Prostate gland (tissue), 2 donors: ENCODE results near the gene TAB3. TPM values are rescaled to one million over a fixed set of nuclear protein-coding genes. Genes with fewer than 3 reads are reported as not detected.

Experiments used
- DNase-seq: peaks from one replicate; pipeline ENCODE4 v3.0.0-alpha.2; 2019; ENCODE audit warnings: low spot score
- H3K27ac ChIP-seq, 2 donors: fragments of 200-600 bp; sonication (generic); 2 replicates each; pipeline ENCODE4 v1.5.1; 2017 to 2019
- H3K27me3 ChIP-seq: fragments of 200-600 bp; sonication (generic); replicated peaks from 2 replicates; pipeline ENCODE4 v1.5.1; 2019; ENCODE audit not compliant: insufficient read depth
- H3K36me3 ChIP-seq, 2 donors: fragments of 200-600 bp; sonication (generic); 1 replicate in 1 of 2; 2 replicates in 1 of 2; pipeline versions ENCODE4 v1.5.1 to v1.8.1; 2017 to 2019
- H3K4me1 ChIP-seq: fragments of 200-600 bp; sonication (generic); replicated peaks from 2 replicates; pipeline ENCODE4 v1.5.1; 2019
- H3K4me3 ChIP-seq, 2 donors: fragments of 200-600 bp; sonication (generic); 2 replicates each; pipeline ENCODE4 v1.5.1; 2017 to 2019
- H3K9me3 ChIP-seq: fragments of 200-600 bp; sonication (generic); 2 replicates; pipeline ENCODE4 v1.5.1; 2017
- POLR2A ChIP-seq: fragments of 450-650 bp; IDR thresholded peaks from one replicate; pipeline ENCODE4 v1.6.1; 2016; ENCODE audit warnings: antibody characterized with exemption, mild to moderate bottlenecking
- POLR2AphosphoS5 ChIP-seq: sonication (generic); formaldehyde crosslinking; IDR thresholded peaks from one replicate; pipeline ENCODE4 v1.6.1; 2017; ENCODE audit warnings: antibody characterized with exemption
- WGBS: methylation state at CpG from one replicate; pipeline ENCODE4 v1.1.5; 2018; 5-methylcytosine and 5-hydroxymethylcytosine counted together
- intact Hi-C: fragments of 100-400 bp; cut with DNase I; formaldehyde crosslinking; loops from one replicate; pipeline ENCODE4 v1.14.2; 2022
- total RNA-seq, 2 donors: library from RNA; depleted of rRNA; stranded (reverse); fragments of >200 nt; gene quantifications; one replicate each; pipeline ENCODE4 v1.1.0, GENCODE V29; 2016
- TF ChIP-seq, protein P1 (sequence below), 4 experiments: fragments of 200-600 bp in 2 of 4; fragments of 450-650 bp in 2 of 4; sonication (generic) in 2 of 4; IDR thresholded peaks; 1 replicate in 3 of 4; 2 replicates in 1 of 4; pipeline ENCODE4 v1.5.1; 2016 to 2019; ENCODE audit warnings: antibody characterized with exemption in 4 of 4, mild to moderate bottlenecking in 2 of 4, moderate library complexity in 2 of 4

The TAB3 gene, protein sequence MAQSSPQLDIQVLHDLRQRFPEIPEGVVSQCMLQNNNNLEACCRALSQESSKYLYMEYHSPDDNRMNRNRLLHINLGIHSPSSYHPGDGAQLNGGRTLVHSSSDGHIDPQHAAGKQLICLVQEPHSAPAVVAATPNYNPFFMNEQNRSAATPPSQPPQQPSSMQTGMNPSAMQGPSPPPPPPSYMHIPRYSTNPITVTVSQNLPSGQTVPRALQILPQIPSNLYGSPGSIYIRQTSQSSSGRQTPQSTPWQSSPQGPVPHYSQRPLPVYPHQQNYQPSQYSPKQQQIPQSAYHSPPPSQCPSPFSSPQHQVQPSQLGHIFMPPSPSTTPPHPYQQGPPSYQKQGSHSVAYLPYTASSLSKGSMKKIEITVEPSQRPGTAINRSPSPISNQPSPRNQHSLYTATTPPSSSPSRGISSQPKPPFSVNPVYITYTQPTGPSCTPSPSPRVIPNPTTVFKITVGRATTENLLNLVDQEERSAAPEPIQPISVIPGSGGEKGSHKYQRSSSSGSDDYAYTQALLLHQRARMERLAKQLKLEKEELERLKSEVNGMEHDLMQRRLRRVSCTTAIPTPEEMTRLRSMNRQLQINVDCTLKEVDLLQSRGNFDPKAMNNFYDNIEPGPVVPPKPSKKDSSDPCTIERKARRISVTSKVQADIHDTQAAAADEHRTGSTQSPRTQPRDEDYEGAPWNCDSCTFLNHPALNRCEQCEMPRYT
- total RNA-seq: 100 to 1,000 TPM in 1 of 2 donors, 10 to 100 TPM in 1; 53.1 to 166 TPM

DNA sequence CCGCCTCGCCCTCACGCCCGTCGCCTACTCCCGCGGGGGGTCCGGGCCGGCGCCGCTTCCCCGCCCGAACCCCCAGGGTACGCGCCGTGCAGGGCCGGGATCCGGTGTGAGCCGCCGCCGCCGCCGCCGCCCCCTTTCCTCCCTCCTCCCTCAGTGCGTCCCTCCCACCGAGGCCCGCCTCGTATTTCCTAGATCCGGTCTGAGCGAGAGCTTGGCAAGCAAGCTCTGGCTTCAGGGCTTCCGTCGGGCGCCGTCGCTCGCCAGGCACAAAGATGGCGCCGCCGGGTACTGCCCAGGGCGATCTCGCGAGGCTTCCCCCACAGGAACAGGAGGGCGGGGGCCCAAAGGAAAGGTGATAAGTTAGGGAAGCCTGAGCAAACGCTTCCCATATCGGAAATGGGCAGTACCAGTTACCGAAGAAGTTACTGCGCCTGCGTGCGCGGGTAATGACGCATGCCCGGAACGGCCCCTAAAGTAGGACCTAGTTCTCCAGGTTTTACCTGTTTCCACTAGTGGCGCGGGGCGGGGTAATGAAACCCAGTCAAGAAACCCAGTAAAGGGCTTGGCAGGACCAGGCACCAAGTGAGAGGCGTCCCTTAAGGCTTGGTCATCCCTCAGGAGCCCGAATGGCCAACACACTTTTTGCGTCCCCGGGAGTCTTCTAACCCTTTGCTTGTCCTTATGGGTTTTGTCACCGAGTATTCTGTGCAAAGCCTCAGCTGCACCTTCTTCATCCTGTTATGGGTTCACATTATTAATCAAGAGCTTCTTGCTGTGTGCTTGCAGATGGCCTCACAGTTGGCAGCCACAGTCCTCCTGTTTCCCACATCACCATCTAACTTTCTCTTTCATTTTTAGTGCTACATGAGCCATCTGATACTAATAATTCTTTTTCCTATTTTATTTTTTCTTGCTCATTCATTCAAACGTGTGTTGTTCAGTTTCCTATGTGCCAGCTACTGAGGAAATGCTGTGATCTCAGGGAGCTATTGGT lies at the start of gene TAB3:
Gene TAB3, minus strand, starts transcription at position 108 of the 994 bp plus-strand sequence. CDS start 29,666 bp downstream, outside the sequence.
- TF ChIP-seq, protein P1, sequence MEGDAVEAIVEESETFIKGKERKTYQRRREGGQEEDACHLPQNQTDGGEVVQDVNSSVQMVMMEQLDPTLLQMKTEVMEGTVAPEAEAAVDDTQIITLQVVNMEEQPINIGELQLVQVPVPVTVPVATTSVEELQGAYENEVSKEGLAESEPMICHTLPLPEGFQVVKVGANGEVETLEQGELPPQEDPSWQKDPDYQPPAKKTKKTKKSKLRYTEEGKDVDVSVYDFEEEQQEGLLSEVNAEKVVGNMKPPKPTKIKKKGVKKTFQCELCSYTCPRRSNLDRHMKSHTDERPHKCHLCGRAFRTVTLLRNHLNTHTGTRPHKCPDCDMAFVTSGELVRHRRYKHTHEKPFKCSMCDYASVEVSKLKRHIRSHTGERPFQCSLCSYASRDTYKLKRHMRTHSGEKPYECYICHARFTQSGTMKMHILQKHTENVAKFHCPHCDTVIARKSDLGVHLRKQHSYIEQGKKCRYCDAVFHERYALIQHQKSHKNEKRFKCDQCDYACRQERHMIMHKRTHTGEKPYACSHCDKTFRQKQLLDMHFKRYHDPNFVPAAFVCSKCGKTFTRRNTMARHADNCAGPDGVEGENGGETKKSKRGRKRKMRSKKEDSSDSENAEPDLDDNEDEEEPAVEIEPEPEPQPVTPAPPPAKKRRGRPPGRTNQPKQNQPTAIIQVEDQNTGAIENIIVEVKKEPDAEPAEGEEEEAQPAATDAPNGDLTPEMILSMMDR (IDR thresholded peaks at IDR 0.05): peak in 1 of 4 experiments; percentile 5
- TF ChIP-seq POLR2AphosphoS5 (peak; percentile 91), POLR2A (peak; percentile 65)
- Histone ChIP-seq H3K27me3 (no peaks in the 10 kb centered on the region), H3K4me3 (peak within 1 kb of the TSS; percentile 63 to 76), H3K9me3 (no peaks in the 10 kb centered on the region), H3K36me3 (no peaks in the 10 kb centered on the region), H3K4me1 (no peaks in the 10 kb centered on the region), H3K27ac (peak within 1 kb of the TSS; percentile 86 to 90)
- peak; percentile 93 for DNase-seq
- intact Hi-C loops: loop anchor here (5.0 kb wide), 1 partner anchor 237 kb away; the partner anchor contains the start of gene GK
- WGBS: under 1% methylated on average over 29 of the region's 62 CpGs

DNA sequence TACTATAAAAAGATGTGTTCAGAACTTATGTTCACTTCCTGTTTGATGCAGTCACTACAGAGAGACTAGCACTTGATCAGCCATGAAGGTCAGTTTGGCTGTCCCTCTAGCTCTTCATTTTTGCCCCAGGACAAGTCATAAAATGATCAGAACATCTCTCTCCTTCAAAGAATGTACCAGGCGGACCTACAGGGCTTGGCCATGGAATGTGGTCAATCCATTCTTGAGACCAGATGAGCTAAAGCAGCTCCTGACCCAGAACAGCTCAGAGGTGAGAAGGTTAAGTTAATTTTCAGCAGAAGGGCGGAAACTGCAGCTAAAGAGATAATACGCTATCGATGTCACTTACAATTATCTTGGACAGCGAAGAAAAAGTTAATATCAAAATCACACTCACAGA lies 49.2 kb upstream of the TAB3 start:
- no peak for DNase-seq
- no peak overlapping the region for H3K27ac ChIP-seq
- intact Hi-C loops: no loop called here
- H3K36me3 ChIP-seq: no peaks in the 10 kb centered on the region
- no peaks in the 10 kb centered on the region for H3K9me3 ChIP-seq
- no peaks in the 10 kb centered on the region for H3K27me3 ChIP-seq
- 99% methylated on average over 5 of the region's 5 CpGs for WGBS
- H3K4me3 ChIP-seq: no peak overlapping the region
- TF ChIP-seq, protein P1 (IDR thresholded peaks at IDR 0.05): no peak
- no peak for TF ChIP-seq POLR2AphosphoS5
- no peak for TF ChIP-seq POLR2A
- H3K4me1 ChIP-seq: no peaks in the 10 kb centered on the region

DNA sequence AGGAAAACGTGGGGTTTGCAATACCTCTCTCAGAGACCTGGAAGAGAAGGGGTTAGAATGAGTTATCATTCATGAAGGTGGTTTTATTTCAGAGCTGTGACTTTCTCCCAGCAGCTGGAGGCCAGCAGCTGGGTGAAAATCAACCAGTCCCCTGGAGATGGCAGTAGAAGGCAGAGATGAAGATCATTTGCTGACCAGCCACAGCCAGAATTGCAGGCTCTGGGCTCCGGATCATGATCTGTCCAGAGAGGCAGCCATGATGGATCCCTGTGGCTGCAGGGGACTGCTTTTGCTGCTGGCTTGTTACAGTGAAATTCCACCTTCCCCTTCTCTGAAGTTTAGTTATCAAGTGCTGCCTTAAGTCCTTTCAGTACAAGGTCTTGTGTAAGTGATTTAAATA lies 46.9 kb upstream of the TAB3 start:
- H3K36me3 ChIP-seq: no peaks in the 10 kb centered on the region
- H3K27me3 ChIP-seq: no peaks in the 10 kb centered on the region
- DNase-seq: no peak
- H3K4me1 ChIP-seq: no peaks in the 10 kb centered on the region
- 30% methylated on average over 2 of the region's 2 CpGs for WGBS
- H3K27ac ChIP-seq: no peak overlapping the region
- no peaks in the 10 kb centered on the region for H3K9me3 ChIP-seq
- intact Hi-C loops: no loop called here
- no peak for TF ChIP-seq POLR2A
- TF ChIP-seq POLR2AphosphoS5: no peak
- TF ChIP-seq, protein P1 (IDR thresholded peaks at IDR 0.05): no peak
- no peak overlapping the region for H3K4me3 ChIP-seq

DNA sequence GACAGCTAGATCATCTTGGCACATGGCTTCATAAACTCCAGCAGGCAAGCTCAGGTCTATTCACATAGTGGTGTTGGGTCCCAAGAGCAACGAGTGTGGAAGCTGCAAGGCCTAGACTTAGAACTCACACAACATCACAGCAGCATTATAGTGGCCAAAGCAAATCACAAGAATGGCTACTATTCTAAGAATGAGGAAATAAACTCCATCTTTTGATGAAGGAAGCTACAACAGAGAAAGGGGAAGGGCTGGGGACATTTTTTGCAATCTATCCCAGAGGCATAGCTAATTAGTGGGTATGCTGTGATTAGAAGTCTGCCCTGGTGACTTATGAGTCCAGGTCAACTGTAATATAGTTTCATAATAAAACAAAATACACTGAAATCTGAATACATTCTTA lies 42.9 kb upstream of the TAB3 start:
- DNase-seq: no peak
- Histone ChIP-seq H3K4me3 (no peak overlapping the region), H3K27me3 (no peaks in the 10 kb centered on the region), H3K36me3 (no peaks in the 10 kb centered on the region), H3K27ac (no peak overlapping the region), H3K4me1 (no peaks in the 10 kb centered on the region), H3K9me3 (no peaks in the 10 kb centered on the region)
- 100% methylated on average over 1 of the region's 1 CpG for WGBS
- intact Hi-C loops: no loop called here
- TF ChIP-seq, protein P1 (IDR thresholded peaks at IDR 0.05): no peak
- TF ChIP-seq POLR2A (no peak), POLR2AphosphoS5 (no peak)
